HPDE6-E6E7 (cell line): ENCODE data around the gene PTH1R.

Experiments
- DNase-seq: peaks from one replicate; pipeline ENCODE4 v3.0.0; 2011; ENCODE audit warnings: missing footprints; ENCODE audit errors: extremely low spot score

PTH1R gene

GRCh38 chr3:46877406-46878125 lies at the start of gene PTH1R:
Gene PTH1R (plus strand): TSS chr3:46877721. CDS start chr3:46883560, 5,839 bp downstream.
- no peak for DNase-seq

- DNase-seq = no peak
Observed at GRCh38 chr3:46829699-46830208, 47.8 kb upstream of the PTH1R start.

GRCh38 chr3:46830801-46831200 lies 46.7 kb upstream of the PTH1R start:
- no peak for DNase-seq

GRCh38 chr3:46831316-46831715 lies 46.2 kb upstream of the PTH1R start:
- DNase-seq = no peak

- no peak for DNase-seq
Observed at GRCh38 chr3:46831841-46832240, 45.7 kb upstream of the PTH1R start.

GRCh38 chr3:46833346-46834300 lies 43.9 kb upstream of the PTH1R start:
- DNase-seq = no peak

GRCh38 chr3:46835054-46835453 lies 42.5 kb upstream of the PTH1R start:
- no peak for DNase-seq

GRCh38 chr3:46835491-46835890 lies 42.0 kb upstream of the PTH1R start:
- DNase-seq = no peak

- DNase-seq = no peak
Observed at GRCh38 chr3:46838301-46838700, 39.2 kb upstream of the PTH1R start.

GRCh38 chr3:46840491-46840890 lies 37.0 kb upstream of the PTH1R start:
- no peak for DNase-seq

GRCh38 chr3:46843508-46843907 lies 34.0 kb upstream of the PTH1R start:
- no peak for DNase-seq

GRCh38 chr3:46844397-46844796 lies 33.1 kb upstream of the PTH1R start:
- DNase-seq = no peak

- no peak for DNase-seq
Observed at GRCh38 chr3:46844881-46845312, 32.6 kb upstream of the PTH1R start.

- no peak for DNase-seq
Observed at GRCh38 chr3:46845397-46845859, 32.1 kb upstream of the PTH1R start.

GRCh38 chr3:46845860-46846623 lies 31.5 kb upstream of the PTH1R start:
- no peak for DNase-seq

- DNase-seq = no peak
Observed at GRCh38 chr3:46846624-46847542, 30.6 kb upstream of the PTH1R start.

GRCh38 chr3:46847744-46848143 lies 29.8 kb upstream of the PTH1R start:
- no peak for DNase-seq

- no peak for DNase-seq
Observed at GRCh38 chr3:46848271-46849044, 29.1 kb upstream of the PTH1R start.

GRCh38 chr3:46849045-46849631 lies 28.4 kb upstream of the PTH1R start:
- DNase-seq = no peak
